LoVo (cell line): ENCODE measurements around the gene ITGB1BP1.

Source experiments
- DNase-seq: peaks from one replicate; pipeline ENCODE4 v3.0.0-alpha.2; 2016; ENCODE audit warnings: low spot score

Gene ITGB1BP1, protein sequence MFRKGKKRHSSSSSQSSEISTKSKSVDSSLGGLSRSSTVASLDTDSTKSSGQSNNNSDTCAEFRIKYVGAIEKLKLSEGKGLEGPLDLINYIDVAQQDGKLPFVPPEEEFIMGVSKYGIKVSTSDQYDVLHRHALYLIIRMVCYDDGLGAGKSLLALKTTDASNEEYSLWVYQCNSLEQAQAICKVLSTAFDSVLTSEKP

DNA sequence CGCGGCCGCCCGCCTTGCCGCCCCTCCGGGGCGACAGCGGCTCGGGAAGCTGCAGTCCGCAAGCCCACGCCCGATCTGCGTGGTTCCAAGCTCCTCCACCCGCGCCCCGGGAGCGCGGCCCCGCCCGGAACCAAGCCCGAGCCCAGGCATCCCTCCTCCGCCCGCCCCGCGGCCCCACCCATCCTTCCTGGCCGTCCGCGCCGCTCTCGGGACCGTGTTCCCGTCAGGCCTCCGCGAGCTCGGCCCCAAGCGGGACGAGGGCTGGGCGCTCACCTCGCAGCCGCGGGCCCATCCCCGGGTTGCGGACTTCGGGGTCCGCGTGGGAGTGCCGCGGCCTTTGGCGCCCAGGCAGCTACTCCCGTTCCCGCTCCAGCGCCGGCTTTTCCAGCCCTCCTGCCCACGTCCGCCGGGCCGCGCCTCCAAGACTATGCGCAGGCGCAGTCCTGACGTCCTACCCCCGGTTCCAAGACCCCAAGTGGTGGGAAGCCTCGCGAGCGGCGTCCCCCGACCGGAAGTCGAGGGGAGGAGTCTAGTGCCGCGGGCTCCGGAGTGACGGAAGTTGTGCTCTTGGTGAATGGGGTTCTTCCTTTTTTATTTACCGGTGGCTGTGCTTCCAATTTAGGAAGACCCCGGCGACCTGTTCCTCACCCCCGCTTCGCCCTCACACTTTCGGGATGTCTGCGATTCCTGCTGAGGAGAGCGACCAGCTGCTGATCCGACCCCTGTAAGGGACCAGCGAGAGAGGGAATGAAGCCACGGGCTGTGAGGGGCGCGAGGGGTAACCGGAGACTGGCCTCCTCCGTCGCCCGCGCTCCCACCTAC lies at the start of gene ITGB1BP1, which contains the start of gene CPSF3:
ITGB1BP1 (minus strand) TSS at position 429 of the 822 bp plus-strand sequence. CDS start 4,831 bp downstream, outside the sequence.
CPSF3 (plus strand) TSS at position 555 of the 822 bp plus-strand sequence; CDS start at position 675, 120 bp downstream.
- DNase-seq: peak; percentile 98

GRCh38 chr2:9472511-9472910 lies 49.2 kb upstream of the ITGB1BP1 start:
- no peak for DNase-seq

DNA sequence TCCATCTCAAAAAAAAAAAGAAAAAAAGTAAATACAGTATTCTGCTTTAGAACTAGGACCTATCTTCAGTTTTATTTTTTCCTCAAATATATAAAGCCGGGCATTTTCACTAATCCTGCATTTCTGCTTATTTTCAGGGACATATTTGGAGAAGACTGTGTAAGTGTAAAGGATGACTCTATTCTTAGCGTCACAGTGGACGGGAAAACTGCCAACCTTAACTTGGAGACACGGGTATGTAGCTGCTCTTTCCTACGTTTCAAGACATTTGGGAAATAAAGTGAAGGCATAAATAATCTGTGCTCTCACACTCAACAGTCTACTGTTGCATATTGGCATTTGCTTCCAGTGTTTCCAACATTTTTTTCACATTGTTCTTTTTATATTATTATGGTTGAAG lies 47.9 kb upstream of the ITGB1BP1 start:
- DNase-seq: no peak

GRCh38 chr2:9467687-9468086 lies 44.4 kb upstream of the ITGB1BP1 start:
- DNase-seq: no peak

GRCh38 chr2:9466147-9466683 lies 42.9 kb upstream of the ITGB1BP1 start:
- no peak for DNase-seq

DNA sequence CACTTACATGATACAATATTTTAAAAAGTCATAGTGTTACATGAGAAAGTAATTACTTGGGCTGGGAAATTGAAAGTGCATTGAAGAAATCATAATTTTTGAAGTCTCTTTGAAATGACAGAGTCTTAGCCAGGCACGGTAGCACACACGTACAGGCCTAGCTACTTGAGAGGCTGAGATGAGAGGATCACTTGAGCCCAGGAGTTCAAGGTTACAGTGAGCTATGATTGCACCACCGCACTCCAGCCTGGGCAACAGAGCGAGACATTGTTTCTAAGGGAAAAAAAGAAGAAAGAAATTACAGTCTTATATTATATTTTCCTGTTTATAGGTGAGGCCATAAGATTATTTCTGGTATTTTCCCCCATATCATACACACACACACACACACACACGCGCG lies 41.8 kb upstream of the ITGB1BP1 start:
- DNase-seq: no peak

DNA sequence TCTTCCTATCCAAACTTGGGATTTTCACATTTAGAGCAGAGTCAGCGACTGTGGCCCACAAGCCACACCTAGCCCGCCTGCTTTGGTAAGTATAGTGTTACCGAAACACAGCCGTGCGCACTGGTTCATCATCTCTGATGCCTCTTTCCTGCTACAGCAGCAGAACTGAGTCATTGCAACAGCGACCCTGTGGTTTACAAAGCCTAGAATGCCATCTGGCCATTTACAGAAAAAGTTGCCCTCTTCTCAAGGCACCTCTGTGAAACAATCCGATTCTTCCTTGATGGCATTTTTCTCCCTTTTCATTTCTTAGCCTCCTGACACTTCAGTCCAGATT lies 40.3 kb upstream of the ITGB1BP1 start:
- no peak for DNase-seq

DNA sequence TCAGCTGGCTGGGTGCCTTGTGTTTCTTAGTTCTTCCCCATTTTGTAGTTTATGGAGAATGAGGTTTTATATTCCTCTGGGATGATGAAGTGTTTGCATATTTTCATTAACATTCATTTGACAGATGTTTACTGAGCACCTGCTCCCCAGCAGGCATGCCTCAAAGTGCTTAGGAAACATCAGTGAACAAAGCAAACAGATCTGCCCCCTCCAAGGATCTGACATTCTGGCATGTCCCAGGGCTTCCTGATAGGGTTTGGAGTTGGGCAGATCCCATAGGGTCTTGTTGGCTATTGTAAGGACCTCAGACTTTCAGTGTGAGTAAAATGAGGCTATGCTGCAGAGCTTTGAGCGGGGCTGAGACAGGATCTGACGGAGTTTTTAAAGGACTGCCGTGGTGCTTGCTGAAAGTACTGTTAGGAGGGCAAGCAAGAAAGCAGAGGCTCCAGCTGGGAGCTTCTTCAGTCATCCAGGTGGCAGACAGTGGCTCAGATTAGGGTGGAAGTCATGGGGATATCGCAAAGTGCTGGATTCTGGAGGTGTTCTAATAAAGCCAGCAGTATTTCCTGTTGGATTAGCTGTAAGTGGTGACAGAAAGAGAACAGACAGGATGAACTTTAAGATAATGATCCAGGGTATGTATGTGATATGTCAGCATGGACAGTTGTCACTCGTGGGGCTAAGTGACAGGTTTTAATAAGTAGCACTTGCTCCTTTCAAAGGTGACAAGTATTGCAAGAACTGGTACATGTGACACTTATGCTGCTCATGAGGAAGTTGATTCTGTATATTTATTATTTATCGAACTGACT lies 39.8 kb upstream of the ITGB1BP1 start:
- no peak for DNase-seq

- DNase-seq: no peak
Observed at GRCh38 chr2:9462313-9462712, 39.0 kb upstream of the ITGB1BP1 start.

GRCh38 chr2:9461079-9461478 lies 37.8 kb upstream of the ITGB1BP1 start:
- DNase-seq: no peak

DNA sequence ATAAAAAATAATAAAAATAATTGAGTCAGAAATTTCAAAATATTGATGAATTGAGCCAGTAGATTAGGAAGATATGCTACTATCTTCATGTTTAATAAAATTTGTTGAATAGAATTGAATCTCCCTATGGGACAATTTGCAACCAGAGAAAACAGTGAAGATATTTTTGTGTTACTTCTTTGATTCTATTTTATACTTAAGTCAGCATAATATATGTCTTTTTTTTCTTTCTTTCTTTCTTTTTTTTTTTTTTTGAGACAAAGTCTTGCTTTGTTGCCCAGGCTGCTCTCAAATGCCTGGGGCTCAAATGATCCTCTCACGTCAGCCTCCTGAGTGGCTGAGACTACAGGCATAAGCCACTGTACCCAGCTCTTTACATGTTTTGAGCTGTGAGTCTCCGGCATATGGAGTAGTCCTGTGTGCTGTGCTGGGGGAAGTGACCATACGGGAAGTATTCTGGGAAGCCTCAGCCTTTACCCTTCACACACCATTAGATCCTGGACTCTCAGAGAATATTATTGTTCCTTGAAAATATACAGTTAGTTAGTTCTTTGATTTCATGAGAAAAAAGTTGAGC lies 37.2 kb upstream of the ITGB1BP1 start:
- no peak for DNase-seq

GRCh38 chr2:9451231-9451630 lies 27.9 kb upstream of the ITGB1BP1 start:
- no peak for DNase-seq

DNA sequence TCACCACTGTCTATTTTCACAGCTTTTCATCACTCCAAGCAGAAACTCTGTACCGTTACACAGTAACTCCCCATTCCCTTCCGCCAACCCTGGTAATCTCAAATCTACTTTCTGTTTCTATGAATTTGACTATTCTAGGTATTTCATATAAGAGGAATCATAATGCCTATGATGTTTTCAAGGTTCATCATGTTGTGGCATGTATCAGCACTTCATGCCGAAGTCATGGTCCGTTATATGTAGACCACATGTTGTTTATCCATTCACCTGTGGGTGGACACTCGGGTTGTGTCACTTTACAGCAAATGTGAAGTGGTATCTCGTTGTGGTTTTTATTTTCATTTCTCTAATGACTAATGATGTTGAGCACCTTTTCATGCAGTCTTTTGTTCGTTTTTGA lies 21.8 kb upstream of the ITGB1BP1 start:
- DNase-seq: no peak

DNA sequence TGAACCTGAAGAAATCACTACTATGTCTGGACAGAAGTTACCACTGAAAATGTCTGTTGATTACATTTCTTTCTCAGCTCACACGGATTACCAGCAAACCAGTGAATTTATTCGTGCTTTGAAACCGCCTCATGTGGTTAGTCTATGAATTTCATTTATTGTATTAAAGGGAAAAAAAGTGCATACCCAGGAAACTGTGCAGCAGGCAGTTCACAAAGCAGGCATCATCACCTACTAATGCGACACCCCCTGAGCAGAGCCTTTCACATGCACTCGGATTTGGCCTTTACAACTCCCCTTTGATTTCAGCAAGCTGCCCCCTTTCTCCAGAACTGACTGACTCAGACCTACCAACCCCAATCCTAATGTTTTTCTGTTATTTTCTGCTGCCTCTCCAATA lies 20.2 kb upstream of the ITGB1BP1 start:
- no peak for DNase-seq

DNA sequence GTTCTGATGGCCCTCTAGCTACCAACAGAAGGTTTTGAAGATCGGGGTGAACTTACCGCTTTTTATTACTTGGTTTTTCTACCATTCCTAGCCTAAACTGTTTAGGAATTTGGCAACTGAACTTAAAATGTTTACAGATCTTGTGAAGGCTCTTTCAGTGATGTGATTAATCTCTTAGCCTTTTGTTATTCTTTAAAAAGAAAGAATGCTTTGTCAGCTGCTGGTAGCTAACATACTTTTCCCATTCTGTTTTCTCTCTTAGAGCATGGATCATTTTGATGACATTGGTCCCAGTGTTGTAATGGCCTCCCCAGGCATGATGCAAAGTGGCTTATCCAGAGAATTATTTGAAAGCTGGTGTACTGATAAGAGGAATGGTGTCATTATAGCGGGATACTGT lies 18.2 kb upstream of the ITGB1BP1 start:
- DNase-seq: no peak

- no peak for DNase-seq
Observed at GRCh38 chr2:9440058-9440727, 16.9 kb upstream of the ITGB1BP1 start.

DNA sequence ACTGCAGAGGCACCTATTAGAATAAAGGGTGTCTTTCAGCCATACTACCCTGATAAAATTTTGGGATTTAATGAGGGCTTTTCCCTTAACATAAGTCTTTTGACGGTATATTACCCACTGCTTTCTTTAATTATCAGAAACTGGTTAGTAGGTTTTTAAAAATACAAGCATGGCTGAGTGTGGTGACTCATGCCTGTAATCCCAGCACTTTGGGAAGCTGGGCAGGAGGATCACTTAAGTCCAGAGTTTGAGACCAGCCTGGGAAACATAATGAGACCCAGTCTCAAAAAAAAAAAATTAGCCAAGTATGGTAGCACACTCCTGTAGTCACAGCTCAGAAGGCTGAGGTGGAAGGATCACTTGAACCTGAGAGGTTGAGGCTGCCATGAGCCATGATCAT lies 16.2 kb upstream of the ITGB1BP1 start:
- no peak for DNase-seq

- no peak for DNase-seq
Observed at GRCh38 chr2:9434489-9434888, 11.2 kb upstream of the ITGB1BP1 start.

DNA sequence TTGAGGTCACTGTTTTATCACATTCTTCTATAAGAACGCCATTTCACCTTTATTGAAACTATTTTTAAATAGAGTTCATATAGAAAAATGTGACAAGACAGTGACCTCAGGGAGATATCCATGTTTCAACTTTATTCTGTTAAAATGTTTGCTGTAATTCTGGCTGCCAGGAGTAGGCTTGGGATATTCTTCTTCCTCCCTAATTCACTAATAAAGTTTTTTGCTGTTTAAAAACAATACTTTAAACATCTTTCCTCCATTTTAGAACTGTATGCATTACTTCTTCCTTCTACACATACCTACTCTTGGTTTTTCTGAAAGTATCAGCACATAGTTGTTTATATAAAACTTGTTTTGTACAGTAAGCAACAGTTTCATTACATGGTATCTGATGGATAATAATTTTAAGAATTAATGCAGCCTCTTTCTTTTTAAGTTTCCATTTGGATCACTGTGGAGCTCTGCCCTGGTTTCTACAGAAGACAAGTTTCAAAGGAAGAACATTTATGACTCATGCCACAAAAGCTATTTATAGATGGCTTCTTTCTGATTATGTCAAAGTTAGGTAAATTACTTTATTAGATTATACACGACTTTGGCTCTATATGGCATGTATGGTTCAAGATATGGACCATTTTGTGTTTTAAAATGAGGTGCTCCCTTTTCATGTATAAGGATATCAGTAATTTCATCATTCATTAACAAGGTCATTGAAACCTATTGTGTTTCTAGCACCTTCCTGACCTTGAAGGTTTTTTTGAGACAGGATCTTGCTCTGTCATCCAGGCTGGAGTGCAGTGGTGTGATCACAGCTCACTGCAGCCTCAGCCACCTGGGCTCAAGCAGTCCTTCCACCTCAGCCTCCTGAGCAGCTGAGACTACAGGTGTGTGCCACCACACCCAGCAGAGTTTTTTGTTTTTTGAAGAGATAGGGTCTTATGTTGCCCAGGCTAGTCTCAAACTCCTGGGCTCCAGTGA lies 7.3 kb upstream of the ITGB1BP1 start:
- DNase-seq: no peak

- no peak for DNase-seq
Observed at GRCh38 chr2:9428965-9429577, 5.7 kb upstream of the ITGB1BP1 start.
